Nephron progenitor cell (in vitro differentiated cells): Measurements from ENCODE around the gene HES1.

Source experiments
- DNase-seq: peaks from one replicate; pipeline ENCODE4 v3.0.0; 2021
- H3K27ac Mint-ChIP-seq: 2 replicates; pipeline ENCODE4 v1.8.0; 2021; ENCODE audit warnings: mild to moderate bottlenecking, moderate library complexity, mixed read lengths
- H3K27me3 Mint-ChIP-seq: 2 replicates; pipeline ENCODE4 v1.8.0; 2021; ENCODE audit warnings: mild to moderate bottlenecking, low read depth, mixed read lengths; ENCODE audit not compliant: poor library complexity
- H3K36me3 Mint-ChIP-seq: 2 replicates; pipeline ENCODE4 v1.8.0; 2021; ENCODE audit warnings: low read depth, mixed read lengths
- H3K4me1 Mint-ChIP-seq: 2 replicates; pipeline ENCODE4 v1.8.0; 2021; ENCODE audit warnings: mixed read lengths
- H3K4me3 Mint-ChIP-seq: 2 replicates; pipeline ENCODE4 v1.8.0; 2021; ENCODE audit warnings: mild to moderate bottlenecking, moderate library complexity, mixed read lengths
- H3K9me3 Mint-ChIP-seq: 2 replicates; pipeline ENCODE4 v1.8.0; 2021; ENCODE audit warnings: mild to moderate bottlenecking, moderate library complexity, mixed read lengths
- TF ChIP-seq, protein P1 (sequence below): fragments of 200-600 bp; sonication (generic); IDR thresholded peaks from 2 replicates; pipeline ENCODE4 v1.5.0; 2021; ENCODE audit warnings: antibody characterized with exemption

Gene HES1

DNA sequence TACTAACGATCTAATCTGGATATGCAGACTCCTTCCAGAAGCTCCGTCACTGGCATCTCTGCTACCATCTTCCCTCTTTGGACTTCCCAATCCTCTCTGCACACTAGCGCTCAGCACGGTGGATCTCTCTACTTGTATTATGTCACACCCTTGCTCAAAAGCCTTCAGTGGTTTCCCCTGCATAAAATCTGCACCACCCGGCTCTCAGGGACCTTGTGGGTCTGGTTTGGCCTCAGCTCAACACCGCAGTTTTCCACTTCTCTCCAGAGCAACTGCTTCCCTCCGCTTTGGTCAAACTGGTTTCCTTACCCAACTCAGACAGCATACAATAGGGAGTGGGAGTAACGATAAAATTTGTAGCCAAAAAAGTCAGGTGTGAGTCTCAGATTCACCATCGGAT lies 30.7 kb upstream of the HES1 start:
- Mint-ChIP-seq H3K9me3 (no peaks in the 10 kb centered on the region), H3K27ac (no peak overlapping the region), H3K4me1 (peaks cover 61% of the 10 kb centered on the region), H3K27me3 (peaks cover 56% of the 10 kb centered on the region), H3K36me3 (no peaks in the 10 kb centered on the region), H3K4me3 (no peak overlapping the region)
- TF ChIP-seq, protein P1, sequence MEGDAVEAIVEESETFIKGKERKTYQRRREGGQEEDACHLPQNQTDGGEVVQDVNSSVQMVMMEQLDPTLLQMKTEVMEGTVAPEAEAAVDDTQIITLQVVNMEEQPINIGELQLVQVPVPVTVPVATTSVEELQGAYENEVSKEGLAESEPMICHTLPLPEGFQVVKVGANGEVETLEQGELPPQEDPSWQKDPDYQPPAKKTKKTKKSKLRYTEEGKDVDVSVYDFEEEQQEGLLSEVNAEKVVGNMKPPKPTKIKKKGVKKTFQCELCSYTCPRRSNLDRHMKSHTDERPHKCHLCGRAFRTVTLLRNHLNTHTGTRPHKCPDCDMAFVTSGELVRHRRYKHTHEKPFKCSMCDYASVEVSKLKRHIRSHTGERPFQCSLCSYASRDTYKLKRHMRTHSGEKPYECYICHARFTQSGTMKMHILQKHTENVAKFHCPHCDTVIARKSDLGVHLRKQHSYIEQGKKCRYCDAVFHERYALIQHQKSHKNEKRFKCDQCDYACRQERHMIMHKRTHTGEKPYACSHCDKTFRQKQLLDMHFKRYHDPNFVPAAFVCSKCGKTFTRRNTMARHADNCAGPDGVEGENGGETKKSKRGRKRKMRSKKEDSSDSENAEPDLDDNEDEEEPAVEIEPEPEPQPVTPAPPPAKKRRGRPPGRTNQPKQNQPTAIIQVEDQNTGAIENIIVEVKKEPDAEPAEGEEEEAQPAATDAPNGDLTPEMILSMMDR = no peak
- DNase-seq = no peak

DNA sequence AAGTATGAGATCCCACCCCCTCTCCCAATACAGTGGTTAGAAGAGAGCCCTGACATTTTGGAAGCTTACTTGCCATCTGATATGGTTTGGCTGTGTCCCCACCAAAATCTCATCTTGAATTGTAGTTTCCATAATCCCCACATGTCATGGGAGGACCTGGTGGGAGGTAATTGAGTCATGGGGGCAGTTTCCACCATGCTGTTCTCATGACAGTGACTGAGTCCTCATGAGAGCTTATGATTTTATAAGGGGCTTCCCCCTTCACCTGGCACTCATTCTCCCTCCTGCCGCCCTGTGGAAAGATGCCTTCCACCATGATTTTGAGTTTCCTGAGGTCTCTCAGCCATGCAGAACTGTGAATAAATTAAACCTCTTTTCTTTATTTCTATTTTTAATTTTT lies 28.8 kb upstream of the HES1 start:
- Mint-ChIP-seq H3K4me1 (peaks cover 62% of the 10 kb centered on the region), H3K36me3 (no peaks in the 10 kb centered on the region), H3K27me3 (peaks cover 38% of the 10 kb centered on the region), H3K9me3 (no peaks in the 10 kb centered on the region), H3K27ac (no peak overlapping the region), H3K4me3 (no peak overlapping the region)
- no peak for DNase-seq
- TF ChIP-seq, protein P1 = no peak

DNA sequence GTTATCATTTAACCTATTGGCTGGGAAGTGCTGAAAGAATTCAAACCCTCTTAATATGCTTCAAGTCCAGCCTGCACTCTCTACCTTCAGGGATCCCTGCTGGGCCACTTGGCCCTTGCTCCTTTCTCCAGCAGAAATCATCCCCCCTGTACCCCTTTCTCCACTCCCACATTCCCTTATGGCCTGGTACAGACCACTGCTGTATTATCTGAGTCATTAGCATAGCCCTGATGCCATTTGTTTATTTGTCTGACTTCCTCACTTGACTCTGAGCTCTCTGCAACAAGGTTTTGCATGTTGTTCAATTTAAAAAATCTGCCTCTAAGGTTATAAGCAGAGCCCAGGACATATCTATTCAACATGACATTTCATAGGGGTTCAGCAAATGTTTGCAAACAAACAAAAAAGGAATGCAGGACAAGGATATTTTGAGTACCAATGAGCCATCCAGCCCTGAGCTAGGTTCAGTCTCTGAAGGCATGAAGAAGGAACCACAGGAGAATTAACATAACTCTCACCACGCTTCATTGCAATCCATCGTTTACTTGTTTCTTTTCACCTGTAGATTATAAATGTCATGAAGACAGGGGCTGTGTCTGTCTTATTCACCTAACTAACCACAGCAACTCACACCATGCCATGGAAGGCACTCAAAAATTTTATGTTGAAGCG lies 26.6 kb upstream of the HES1 start:
- H3K4me3 Mint-ChIP-seq = no peak overlapping the region
- no peak overlapping the region for H3K27ac Mint-ChIP-seq
- TF ChIP-seq, protein P1 = no peak
- DNase-seq = no peak
- H3K9me3 Mint-ChIP-seq = no peaks in the 10 kb centered on the region
- H3K36me3 Mint-ChIP-seq = no peaks in the 10 kb centered on the region
- H3K27me3 Mint-ChIP-seq = peaks cover 37% of the 10 kb centered on the region
- peaks cover 58% of the 10 kb centered on the region for H3K4me1 Mint-ChIP-seq

DNA sequence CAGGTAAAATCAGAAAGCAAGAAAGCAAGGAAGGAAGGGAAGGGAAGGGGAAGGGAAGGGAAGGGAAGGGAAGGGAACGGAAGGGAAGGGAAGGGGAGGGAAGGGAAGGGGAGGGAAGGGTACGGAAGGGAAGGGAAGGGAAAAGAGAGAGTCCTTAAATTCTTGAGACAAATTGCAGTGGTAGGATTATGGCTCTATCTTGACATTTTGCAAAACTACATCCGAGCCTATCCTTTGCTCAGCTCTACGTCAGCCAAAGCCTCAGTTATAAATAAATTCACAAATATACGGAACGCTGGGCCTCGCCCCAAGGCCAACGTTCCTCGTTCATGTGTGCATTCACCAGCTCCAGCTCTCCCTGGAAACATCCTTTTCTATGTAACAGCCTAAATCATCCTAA lies 25.5 kb upstream of the HES1 start:
- no peak overlapping the region for H3K4me3 Mint-ChIP-seq
- DNase-seq = no peak
- peaks cover 34% of the 10 kb centered on the region for H3K27me3 Mint-ChIP-seq
- no peaks in the 10 kb centered on the region for H3K9me3 Mint-ChIP-seq
- H3K4me1 Mint-ChIP-seq = peaks cover 55% of the 10 kb centered on the region
- peak overlapping the region; percentile 47 for H3K27ac Mint-ChIP-seq
- no peaks in the 10 kb centered on the region for H3K36me3 Mint-ChIP-seq
- TF ChIP-seq, protein P1 = no peak

DNA sequence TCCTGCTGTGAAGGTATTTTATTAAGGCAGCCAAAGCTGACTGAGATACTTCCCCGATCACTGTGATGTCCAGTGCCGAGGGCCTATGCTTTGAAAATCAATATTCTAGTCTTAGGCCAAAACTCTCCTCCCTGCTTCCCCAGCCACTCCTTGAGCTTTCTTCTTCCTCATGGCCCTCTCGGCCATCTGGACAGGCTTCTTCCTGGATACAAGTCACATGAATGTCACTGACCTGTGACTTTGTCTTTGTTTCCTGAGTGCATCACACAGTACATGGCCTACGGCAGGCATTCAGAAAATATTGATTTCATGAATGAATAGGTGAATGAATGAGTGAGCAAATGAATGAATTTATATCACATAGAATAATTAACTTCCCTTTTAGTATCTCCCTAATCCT lies 24.6 kb upstream of the HES1 start:
- no peak for DNase-seq
- TF ChIP-seq, protein P1 = no peak
- H3K36me3 Mint-ChIP-seq = no peaks in the 10 kb centered on the region
- no peak overlapping the region for H3K27ac Mint-ChIP-seq
- peaks cover 31% of the 10 kb centered on the region for H3K27me3 Mint-ChIP-seq
- H3K4me3 Mint-ChIP-seq = no peak overlapping the region
- H3K9me3 Mint-ChIP-seq = no peaks in the 10 kb centered on the region
- peaks cover 51% of the 10 kb centered on the region for H3K4me1 Mint-ChIP-seq
